HL-60 (cell line): ENCODE data around the gene MAGEH1.

Experiments
- GABPA ChIP-seq: IDR thresholded peaks from 2 replicates; pipeline ENCODE4 v1.6.1; 2012; ENCODE audit warnings: low read depth
- POLR2AphosphoS5 ChIP-seq: IDR thresholded peaks from 2 replicates; pipeline ENCODE4 v1.6.1; 2012; ENCODE audit warnings: low read depth
- SPI1 ChIP-seq: IDR thresholded peaks from 2 replicates; pipeline ENCODE4 v1.6.1; 2012; ENCODE audit warnings: low read depth, mild to moderate bottlenecking, borderline replicate concordance
- TF ChIP-seq, protein P1 (sequence below): IDR thresholded peaks from one replicate; pipeline ENCODE4 v1.5.1; 2011; ENCODE audit warnings: low read length, control low read depth, inconsistent platforms; ENCODE audit not compliant: insufficient read depth
- TF ChIP-seq, protein P2 (sequence below): IDR thresholded peaks from 2 replicates; pipeline ENCODE4 v1.6.1; 2012; ENCODE audit warnings: low read depth; ENCODE audit not compliant: insufficient replicate concordance

DNA sequence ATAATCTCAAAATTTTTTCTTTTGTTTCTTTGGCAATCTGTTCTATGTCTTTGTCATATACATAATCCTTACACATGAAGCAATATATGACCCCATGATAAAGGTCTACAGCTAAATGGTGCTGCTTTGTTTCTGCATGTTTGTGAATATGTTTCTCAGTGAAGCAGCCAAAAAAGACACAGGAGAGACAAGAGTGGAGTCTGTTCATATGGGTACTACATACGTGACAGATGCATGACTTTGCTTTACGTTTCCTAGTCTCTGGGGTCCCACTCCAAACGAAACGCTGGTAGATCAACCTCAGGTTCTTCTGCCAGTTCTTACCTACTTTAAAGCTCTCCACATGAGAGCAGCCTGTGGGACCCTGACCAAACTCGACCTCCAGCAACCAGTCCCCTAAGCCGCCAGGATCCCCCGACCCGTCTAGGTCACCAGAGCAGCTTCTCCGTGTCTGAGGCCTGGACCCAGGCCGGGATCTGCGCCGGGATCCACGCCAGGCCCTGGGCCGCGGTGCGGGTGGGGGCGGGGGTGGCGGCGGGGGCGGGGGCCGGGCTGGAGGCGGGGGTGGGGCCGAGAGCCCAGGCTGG lies 36.2 kb downstream of the MAGEH1 start:
- TF ChIP-seq POLR2AphosphoS5 (no peak), GABPA (no peak), SPI1 (no peak)
- TF ChIP-seq, protein P1, sequence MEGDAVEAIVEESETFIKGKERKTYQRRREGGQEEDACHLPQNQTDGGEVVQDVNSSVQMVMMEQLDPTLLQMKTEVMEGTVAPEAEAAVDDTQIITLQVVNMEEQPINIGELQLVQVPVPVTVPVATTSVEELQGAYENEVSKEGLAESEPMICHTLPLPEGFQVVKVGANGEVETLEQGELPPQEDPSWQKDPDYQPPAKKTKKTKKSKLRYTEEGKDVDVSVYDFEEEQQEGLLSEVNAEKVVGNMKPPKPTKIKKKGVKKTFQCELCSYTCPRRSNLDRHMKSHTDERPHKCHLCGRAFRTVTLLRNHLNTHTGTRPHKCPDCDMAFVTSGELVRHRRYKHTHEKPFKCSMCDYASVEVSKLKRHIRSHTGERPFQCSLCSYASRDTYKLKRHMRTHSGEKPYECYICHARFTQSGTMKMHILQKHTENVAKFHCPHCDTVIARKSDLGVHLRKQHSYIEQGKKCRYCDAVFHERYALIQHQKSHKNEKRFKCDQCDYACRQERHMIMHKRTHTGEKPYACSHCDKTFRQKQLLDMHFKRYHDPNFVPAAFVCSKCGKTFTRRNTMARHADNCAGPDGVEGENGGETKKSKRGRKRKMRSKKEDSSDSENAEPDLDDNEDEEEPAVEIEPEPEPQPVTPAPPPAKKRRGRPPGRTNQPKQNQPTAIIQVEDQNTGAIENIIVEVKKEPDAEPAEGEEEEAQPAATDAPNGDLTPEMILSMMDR: no peak
- TF ChIP-seq, protein P2, sequence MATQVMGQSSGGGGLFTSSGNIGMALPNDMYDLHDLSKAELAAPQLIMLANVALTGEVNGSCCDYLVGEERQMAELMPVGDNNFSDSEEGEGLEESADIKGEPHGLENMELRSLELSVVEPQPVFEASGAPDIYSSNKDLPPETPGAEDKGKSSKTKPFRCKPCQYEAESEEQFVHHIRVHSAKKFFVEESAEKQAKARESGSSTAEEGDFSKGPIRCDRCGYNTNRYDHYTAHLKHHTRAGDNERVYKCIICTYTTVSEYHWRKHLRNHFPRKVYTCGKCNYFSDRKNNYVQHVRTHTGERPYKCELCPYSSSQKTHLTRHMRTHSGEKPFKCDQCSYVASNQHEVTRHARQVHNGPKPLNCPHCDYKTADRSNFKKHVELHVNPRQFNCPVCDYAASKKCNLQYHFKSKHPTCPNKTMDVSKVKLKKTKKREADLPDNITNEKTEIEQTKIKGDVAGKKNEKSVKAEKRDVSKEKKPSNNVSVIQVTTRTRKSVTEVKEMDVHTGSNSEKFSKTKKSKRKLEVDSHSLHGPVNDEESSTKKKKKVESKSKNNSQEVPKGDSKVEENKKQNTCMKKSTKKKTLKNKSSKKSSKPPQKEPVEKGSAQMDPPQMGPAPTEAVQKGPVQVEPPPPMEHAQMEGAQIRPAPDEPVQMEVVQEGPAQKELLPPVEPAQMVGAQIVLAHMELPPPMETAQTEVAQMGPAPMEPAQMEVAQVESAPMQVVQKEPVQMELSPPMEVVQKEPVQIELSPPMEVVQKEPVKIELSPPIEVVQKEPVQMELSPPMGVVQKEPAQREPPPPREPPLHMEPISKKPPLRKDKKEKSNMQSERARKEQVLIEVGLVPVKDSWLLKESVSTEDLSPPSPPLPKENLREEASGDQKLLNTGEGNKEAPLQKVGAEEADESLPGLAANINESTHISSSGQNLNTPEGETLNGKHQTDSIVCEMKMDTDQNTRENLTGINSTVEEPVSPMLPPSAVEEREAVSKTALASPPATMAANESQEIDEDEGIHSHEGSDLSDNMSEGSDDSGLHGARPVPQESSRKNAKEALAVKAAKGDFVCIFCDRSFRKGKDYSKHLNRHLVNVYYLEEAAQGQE: no peak
